22Rv1 (cell line): ENCODE data around the gene WRAP53.
A peak's percentile ranks its signal among the peaks of the same experiment; 100 is the strongest.

Source experiments
- H3K27ac ChIP-seq: fragments of 450-650 bp; 2 replicates; pipeline ENCODE4 v1.5.1; 2017
- CTCF ChIP-seq: fragments of 450-650 bp; IDR thresholded peaks from 2 replicates; pipeline ENCODE4 v1.5.1; 2017; ENCODE audit warnings: mild to moderate bottlenecking
- ZFX ChIP-seq: fragments of 450-650 bp; IDR thresholded peaks from 2 replicates; pipeline ENCODE4 v1.6.1; 2017; ENCODE audit warnings: antibody characterized with exemption, borderline replicate concordance

WRAP53 gene

GRCh38 chr17:7714721-7715594 is 26.7 kb downstream of the WRAP53 start:
- no peak overlapping the region for H3K27ac ChIP-seq
- TF ChIP-seq ZFX (no peak), CTCF (no peak)

- TF ChIP-seq CTCF (no peak), ZFX (no peak)
- peak overlapping the region; percentile 49; the same call in 1 of the 2 replicates for H3K27ac ChIP-seq
Observed at GRCh38 chr17:7715936-7716886, 27.9 kb downstream of the WRAP53 start.

GRCh38 chr17:7716901-7717755 is 28.9 kb downstream of the WRAP53 start, which contains the start of gene DNAH2:
Gene DNAH2, plus strand, starts transcription at chr17:7717744. Its CDS starts 1,991 bp downstream, at chr17:7719735.
- TF ChIP-seq ZFX (no peak), CTCF (peak; percentile 83)
- H3K27ac ChIP-seq = peak within 1 kb of the TSS; percentile 49

- TF ChIP-seq ZFX (no peak), CTCF (no peak)
- H3K27ac ChIP-seq = no peak overlapping the region
Observed at GRCh38 chr17:7717756-7718350, 29.6 kb downstream of the WRAP53 start.

- TF ChIP-seq CTCF = no peak
- TF ChIP-seq ZFX = no peak
- H3K27ac ChIP-seq = no peak overlapping the region
Observed at GRCh38 chr17:7719661-7720060, 31.4 kb downstream of the WRAP53 start.

GRCh38 chr17:7720125-7720524 is 31.8 kb downstream of the WRAP53 start:
- TF ChIP-seq CTCF (no peak), ZFX (no peak)
- H3K27ac ChIP-seq = no peak overlapping the region
